Breast epithelium (tissue), 4 donors: ENCODE data around the gene TTLL3. TPM values are rescaled to one million over a fixed set of nuclear protein-coding genes. Genes with fewer than 3 reads are reported as not detected.

Source experiments
- DNase-seq, 2 donors: peaks; one replicate each; pipeline ENCODE4 v3.0.0-alpha.2; 2019; ENCODE audit warnings: low spot score in 2 of 2
- H3K27ac ChIP-seq, 2 donors: fragments of 200-600 bp; sonication (generic) in 1 of 2; one replicate each; pipeline ENCODE4 v1.5.1; 2016 to 2019; ENCODE audit warnings: mild to moderate bottlenecking in 1 of 2
- H3K27me3 ChIP-seq, 2 donors: fragments of 200-600 bp; sonication (generic) in 1 of 2; one replicate each; pipeline versions ENCODE4 v1.5.1 to v1.6.0; 2017 to 2019; ENCODE audit warnings: control low read depth in 1 of 2, mild to moderate bottlenecking in 1 of 2
- H3K36me3 ChIP-seq: fragments of 200-600 bp; one replicate; pipeline ENCODE4 v1.5.1; 2019
- H3K4me1 ChIP-seq, 2 donors: fragments of 200-600 bp; sonication (generic); one replicate each; pipeline ENCODE4 v1.5.1; 2016 to 2019; ENCODE audit warnings: control low read depth in 1 of 2
- H3K4me3 ChIP-seq, 3 donors: fragments of 200-600 bp; sonication (generic); 1 replicate in 2 of 3; 2 replicates in 1 of 3; pipeline ENCODE4 v1.5.1; 2016 to 2019; ENCODE audit warnings: mild to moderate bottlenecking in 3 of 3, moderate library complexity in 2 of 3
- H3K9me3 ChIP-seq, 2 donors: fragments of 200-600 bp; sonication (generic) in 1 of 2; one replicate each; pipeline ENCODE4 v1.5.1; 2016 to 2019; ENCODE audit warnings: control low read depth in 1 of 2
- CTCF ChIP-seq, 3 donors: fragments of 450-650 bp; IDR thresholded peaks; one replicate each; pipeline ENCODE4 v1.5.1; 2016 to 2017; ENCODE audit warnings: antibody characterized with exemption in 3 of 3, mild to moderate bottlenecking in 3 of 3, moderate library complexity in 3 of 3
- POLR2A ChIP-seq: fragments of 450-650 bp; IDR thresholded peaks from one replicate; pipeline ENCODE4 v1.6.1; 2016; ENCODE audit warnings: antibody characterized with exemption, mild to moderate bottlenecking, moderate library complexity
- POLR2AphosphoS5 ChIP-seq, 3 donors: sonication (generic); formaldehyde crosslinking; IDR thresholded peaks; one replicate each; pipeline ENCODE4 v1.6.1; 2017; ENCODE audit warnings: antibody characterized with exemption in 3 of 3
- intact Hi-C: fragments of 100-400 bp; cut with DNase I; formaldehyde crosslinking; loops from one replicate; pipeline ENCODE4 v1.15.1; 2023; ENCODE audit warnings: low total_unique reads
- total RNA-seq, 3 donors: library from RNA; depleted of rRNA; stranded (reverse); fragments of >200 nt; gene quantifications; one replicate each; pipeline ENCODE4 v1.1.0, GENCODE V29; 2016

TTLL3 gene
- total RNA-seq, 3 donors from 2014 or later = 63.1 to 76.7 (median 72.3) TPM

DNA sequence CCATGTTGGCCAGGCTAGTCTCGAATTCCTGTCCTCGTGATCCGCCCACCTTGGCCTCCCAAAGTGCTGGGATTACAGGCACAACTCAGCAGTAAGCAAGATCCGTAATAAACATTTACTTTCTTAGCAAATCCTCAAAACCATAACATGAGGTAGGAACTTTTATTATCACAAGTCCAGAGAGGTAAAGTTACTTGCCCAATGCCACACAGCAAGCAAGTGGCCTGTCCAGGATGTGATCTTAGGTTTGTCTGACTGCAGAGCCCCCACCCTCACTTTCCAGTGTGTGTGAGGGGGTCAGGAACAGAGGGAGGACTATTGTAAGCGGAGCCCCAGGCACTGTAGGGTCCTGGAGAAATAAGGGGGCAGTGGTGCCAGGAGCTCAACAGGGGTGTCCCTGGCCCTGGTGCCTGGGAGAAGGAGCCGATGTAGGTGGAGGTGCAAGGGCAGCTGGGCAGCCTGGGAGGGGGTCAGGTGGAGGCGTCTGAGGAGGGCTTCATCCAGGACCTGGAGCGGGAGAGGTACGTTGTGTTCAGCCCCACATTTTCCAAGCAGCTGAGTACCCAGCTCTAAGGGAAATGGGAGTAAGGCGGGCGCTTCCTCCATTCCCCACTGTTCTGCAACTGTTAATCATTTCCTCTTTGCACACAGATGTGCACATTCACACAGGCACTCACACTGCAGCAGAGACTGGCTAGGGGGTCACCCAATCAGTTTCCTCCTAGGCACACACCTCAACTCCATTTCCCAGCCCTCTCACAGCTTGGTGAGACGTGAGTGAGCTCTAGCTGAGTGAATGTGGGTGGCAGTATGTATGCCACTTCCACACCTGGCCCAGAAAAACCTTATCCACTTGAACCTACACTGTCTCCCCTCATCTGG lies 27.9 kb downstream of the TTLL3 start:
- TF ChIP-seq CTCF (IDR thresholded peaks at IDR 0.05) = no peak
- TF ChIP-seq POLR2A = no peak
- no peak for TF ChIP-seq POLR2AphosphoS5 (IDR thresholded peaks at IDR 0.05)
- H3K36me3 ChIP-seq = no peaks in the 10 kb centered on the region

DNA sequence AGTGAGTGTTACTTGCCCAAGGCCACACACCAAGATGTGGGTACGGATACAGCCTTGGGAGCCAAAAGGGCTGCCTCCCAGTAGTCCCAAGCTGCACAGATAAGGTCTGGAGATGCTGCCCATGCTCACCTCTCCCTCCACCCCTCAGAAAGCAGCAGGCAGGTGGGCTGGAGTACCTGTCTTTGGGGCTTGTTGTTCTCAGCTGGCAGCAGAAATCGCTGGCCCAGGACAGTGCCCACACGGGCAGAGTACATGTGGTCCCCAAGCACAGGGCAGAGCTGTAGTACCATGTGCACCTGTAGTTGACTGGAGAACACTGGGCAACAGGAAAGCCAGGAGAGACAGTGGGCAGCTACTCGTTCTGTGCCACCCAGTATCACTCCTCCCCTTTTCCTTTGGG lies 28.8 kb downstream of the TTLL3 start:
- Histone ChIP-seq H3K27me3 (no peaks in the 10 kb centered on the region), H3K4me1 (peaks cover 0 to 3% of the 10 kb centered on the region in 2 donors), H3K9me3 (no peaks in the 10 kb centered on the region), H3K36me3 (no peaks in the 10 kb centered on the region), H3K4me3 (no peak overlapping the region), H3K27ac (no peak overlapping the region)
- DNase-seq = no peak
- TF ChIP-seq POLR2AphosphoS5 (IDR thresholded peaks at IDR 0.05) (no peak), POLR2A (no peak), CTCF (IDR thresholded peaks at IDR 0.05) (no peak)
- intact Hi-C loops = no loop called here

More for the DNA sequence above, 27.9 kb downstream of the TTLL3 start:
- no peak for DNase-seq
- intact Hi-C loops = no loop called here
- Histone ChIP-seq H3K27me3 (no peaks in the 10 kb centered on the region), H3K9me3 (no peaks in the 10 kb centered on the region), H3K27ac (no peak overlapping the region), H3K4me3 (no peak overlapping the region), H3K4me1 (peaks cover 0 to 3% of the 10 kb centered on the region in 2 donors)

DNA sequence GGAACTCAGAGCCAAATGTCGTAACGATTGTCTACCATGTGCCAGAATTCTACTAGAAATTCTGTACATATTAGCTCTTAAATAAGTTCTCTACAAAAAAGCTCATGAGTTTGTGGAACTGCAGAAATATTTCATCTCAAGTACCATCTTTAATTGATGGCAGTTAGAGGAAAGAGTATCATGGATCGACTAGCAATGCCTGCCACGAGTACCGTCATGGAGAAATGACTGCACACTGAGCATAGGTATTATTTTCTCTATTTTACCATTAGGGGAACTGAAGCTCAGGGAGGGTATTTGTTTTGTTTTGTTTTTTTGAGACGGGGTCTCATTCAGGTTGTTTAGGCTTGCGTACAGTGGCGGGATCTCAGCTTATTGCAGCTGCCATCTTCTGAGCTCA lies 31.0 kb downstream of the TTLL3 start:
- TF ChIP-seq POLR2A = no peak
- TF ChIP-seq POLR2AphosphoS5 (IDR thresholded peaks at IDR 0.05) = no peak
- no peak for TF ChIP-seq CTCF (IDR thresholded peaks at IDR 0.05)
- no peaks in the 10 kb centered on the region for H3K36me3 ChIP-seq
- H3K4me1 ChIP-seq = peaks cover 0 to 3% of the 10 kb centered on the region in 2 donors
- no peak overlapping the region for H3K27ac ChIP-seq
- intact Hi-C loops = loop anchor here (10.0 kb wide), 1 partner anchor 104 kb away; no protein-coding TSS in a partner anchor
- H3K27me3 ChIP-seq = no peaks in the 10 kb centered on the region
- no peaks in the 10 kb centered on the region for H3K9me3 ChIP-seq
- no peak overlapping the region for H3K4me3 ChIP-seq
- no peak for DNase-seq

- no peaks in the 10 kb centered on the region for H3K9me3 ChIP-seq
- H3K36me3 ChIP-seq = no peaks in the 10 kb centered on the region
- peaks cover 0 to 3% of the 10 kb centered on the region in 2 donors for H3K4me1 ChIP-seq
- DNase-seq = peak; percentile 95 to 99
- peak within 1 kb of the TSS; percentile 75 to 91 for H3K27ac ChIP-seq
- H3K4me3 ChIP-seq = peak within 1 kb of the TSS; percentile 56 to 94 (median 67)
- TF ChIP-seq CTCF (IDR thresholded peaks at IDR 0.05) (peak in 1 of 3 donors; percentile 13), POLR2A (peak; percentile 64), POLR2AphosphoS5 (IDR thresholded peaks at IDR 0.05) (peak in 1 of 3 donors; percentile 53)
- no peaks in the 10 kb centered on the region for H3K27me3 ChIP-seq
- intact Hi-C loops = loop anchor here (10.0 kb wide), 1 partner anchor 101 kb away; no protein-coding TSS in a partner anchor
Measured at GRCh38 chr3:9843715-9844438, 33.8 kb downstream of the TTLL3 start, which contains the start of gene RPUSD3. Gene RPUSD3 (minus strand): TSS chr3:9844008. CDS start chr3:9843990, 18 bp downstream.
